ENCODE data around the gene CDH23. TPM values are rescaled to one million over a fixed set of nuclear protein-coding genes. Genes with fewer than 3 reads are reported as not detected.

CDH23 gene
- total and polyA plus RNA-seq, 9 of the 15 experiments (the other 6 are each of a cell fraction or from before 2014, with no cell fraction given), result 0.18 to 1.2 (median 0.47) TPM

DNA sequence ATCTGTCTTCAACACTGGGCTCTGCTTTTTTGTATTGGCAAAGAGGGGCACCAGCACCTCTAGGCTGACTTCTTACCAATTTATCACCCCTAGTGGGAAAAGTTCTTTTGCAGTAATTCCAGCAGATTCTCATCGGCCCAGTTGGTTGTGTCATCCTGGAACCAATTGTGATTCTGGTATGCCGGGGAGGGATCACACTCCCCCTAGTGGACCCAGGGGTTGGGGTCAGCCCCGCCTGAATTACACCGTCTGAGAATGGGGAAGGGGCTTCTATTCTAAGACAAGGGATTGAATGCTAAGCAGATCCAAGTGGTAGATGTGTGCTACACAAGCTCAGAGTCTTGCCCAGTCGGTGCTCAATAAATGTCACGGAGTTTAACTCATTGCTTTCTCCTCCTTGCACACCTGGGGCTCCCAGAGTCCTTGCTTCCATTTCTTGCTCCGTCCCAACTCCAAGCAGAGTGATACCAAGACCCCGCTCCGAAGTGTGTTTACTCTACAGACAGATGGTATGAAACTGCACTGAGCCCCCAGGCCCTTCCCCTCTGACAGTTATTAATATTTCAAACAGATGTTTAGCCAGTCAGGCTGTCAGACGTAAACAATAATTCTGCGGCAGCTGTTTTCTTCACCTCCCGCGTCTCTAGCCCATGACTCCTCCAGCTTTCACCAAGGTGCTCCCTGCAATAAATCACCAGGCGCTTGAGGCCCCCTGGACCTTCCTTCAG is 251.0 kb downstream of the CDH23 start (continued):
- TF ChIP-seq SP2 (IDR thresholded peaks at IDR 0.05; ENCODE audit: extremely low read depth, low read depth, low read length, poor library complexity, severe bottlenecking) (no peak), HMGN3 (IDR thresholded peaks at IDR 0.05; ENCODE audit: borderline replicate concordance, extremely low read depth, insufficient read length, low read depth, low read length) (no peak), ILF3 (IDR thresholded peaks at IDR 0.05; ENCODE audit: borderline replicate concordance) (no peak), ZNF263 (CRISPR knock-in tag; IDR thresholded peaks at IDR 0.05; ENCODE audit: borderline replicate concordance) (peak; percentile 93), NR4A1 (CRISPR knock-in tag; IDR thresholded peaks at IDR 0.05) (no peak), NR4A1 (tag; IDR thresholded peaks at IDR 0.05) (no peak), ZFX (CRISPR knock-in tag; IDR thresholded peaks at IDR 0.05) (0 out of 2 replicates have a peak, but pooled peaks have one; percentile 24), CHCHD3 (CRISPR knock-in tag; IDR thresholded peaks at IDR 0.05) (no peak), ZNF253 (CRISPR knock-in tag; conservative IDR thresholded peaks at IDR 0.05) (no peak), CREM (IDR thresholded peaks at IDR 0.05; ENCODE audit: low read depth) (0 out of 2 replicates have a peak, but pooled peaks have one; percentile 30), DACH1 (IDR thresholded peaks at IDR 0.05; ENCODE audit: partially characterized antibody) (peak; percentile 37), ZNF347 (CRISPR knock-in tag; IDR thresholded peaks at IDR 0.05; ENCODE audit: low read depth) (no peak), KLF16 (IDR thresholded peaks at IDR 0.05) (0 out of 2 replicates have a peak, but pooled peaks have one; percentile 30), USF1 (CRISPR knock-in tag; IDR thresholded peaks at IDR 0.05) (no peak), NELFE (IDR thresholded peaks at IDR 0.05; ENCODE audit: insufficient read depth, insufficient read length) (no peak), ZBTB43 (CRISPR knock-in tag; IDR thresholded peaks at IDR 0.05) (0 out of 2 replicates have a peak, but pooled peaks have one; percentile 59), NCOA1 (IDR thresholded peaks at IDR 0.05; ENCODE audit: low read depth) (no peak), CSDE1 (IDR thresholded peaks at IDR 0.05) (no peak), HEY1 (CRISPR knock-in tag; IDR thresholded peaks at IDR 0.05; ENCODE audit: borderline replicate concordance) (no peak), MCM5 (IDR thresholded peaks at IDR 0.05; ENCODE audit: low read depth) (no peak), CBFA2T2 (conservative IDR thresholded peaks at IDR 0.05) (no peak)
- TF ChIP-seq, protein P1, sequence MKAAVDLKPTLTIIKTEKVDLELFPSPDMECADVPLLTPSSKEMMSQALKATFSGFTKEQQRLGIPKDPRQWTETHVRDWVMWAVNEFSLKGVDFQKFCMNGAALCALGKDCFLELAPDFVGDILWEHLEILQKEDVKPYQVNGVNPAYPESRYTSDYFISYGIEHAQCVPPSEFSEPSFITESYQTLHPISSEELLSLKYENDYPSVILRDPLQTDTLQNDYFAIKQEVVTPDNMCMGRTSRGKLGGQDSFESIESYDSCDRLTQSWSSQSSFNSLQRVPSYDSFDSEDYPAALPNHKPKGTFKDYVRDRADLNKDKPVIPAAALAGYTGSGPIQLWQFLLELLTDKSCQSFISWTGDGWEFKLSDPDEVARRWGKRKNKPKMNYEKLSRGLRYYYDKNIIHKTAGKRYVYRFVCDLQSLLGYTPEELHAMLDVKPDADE (conservative IDR thresholded peaks at IDR 0.05; ENCODE audit: control insufficient read depth, low read depth, low read length), result no peak
- TF ChIP-seq, protein P2, sequence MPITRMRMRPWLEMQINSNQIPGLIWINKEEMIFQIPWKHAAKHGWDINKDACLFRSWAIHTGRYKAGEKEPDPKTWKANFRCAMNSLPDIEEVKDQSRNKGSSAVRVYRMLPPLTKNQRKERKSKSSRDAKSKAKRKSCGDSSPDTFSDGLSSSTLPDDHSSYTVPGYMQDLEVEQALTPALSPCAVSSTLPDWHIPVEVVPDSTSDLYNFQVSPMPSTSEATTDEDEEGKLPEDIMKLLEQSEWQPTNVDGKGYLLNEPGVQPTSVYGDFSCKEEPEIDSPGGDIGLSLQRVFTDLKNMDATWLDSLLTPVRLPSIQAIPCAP (CRISPR knock-in tag; IDR thresholded peaks at IDR 0.05; ENCODE audit: borderline replicate concordance), result no peak
- TF ChIP-seq, protein P3, sequence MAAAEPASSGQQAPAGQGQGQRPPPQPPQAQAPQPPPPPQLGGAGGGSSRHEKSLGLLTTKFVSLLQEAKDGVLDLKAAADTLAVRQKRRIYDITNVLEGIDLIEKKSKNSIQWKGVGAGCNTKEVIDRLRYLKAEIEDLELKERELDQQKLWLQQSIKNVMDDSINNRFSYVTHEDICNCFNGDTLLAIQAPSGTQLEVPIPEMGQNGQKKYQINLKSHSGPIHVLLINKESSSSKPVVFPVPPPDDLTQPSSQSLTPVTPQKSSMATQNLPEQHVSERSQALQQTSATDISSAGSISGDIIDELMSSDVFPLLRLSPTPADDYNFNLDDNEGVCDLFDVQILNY (CRISPR knock-in tag; IDR thresholded peaks at IDR 0.05), result no peak
